CD4-positive, alpha-beta T cell treated with Interleukin-6 at 100 ng/mL for 8 hours (primary cell): ENCODE data around the gene CRB2.

Experiments used
- DNase-seq: peaks from one replicate; pipeline ENCODE4 v3.0.0-alpha.2; 2020; ENCODE audit warnings: mixed read lengths, low spot score

CRB2 gene

GRCh38 chr9:123348317-123348992, 7.5 kb upstream of the CRB2 start:
- DNase-seq = no peak

- no peak for DNase-seq
These were observed 7.0 kb upstream of the CRB2 start for GRCh38 chr9:123349033-123349432.

- peak; percentile 62 for DNase-seq
These were observed 6.1 kb upstream of the CRB2 start for GRCh38 chr9:123349691-123350480.

GRCh38 chr9:123350590-123351310, 5.2 kb upstream of the CRB2 start:
- no peak for DNase-seq

GRCh38 chr9:123353041-123353440, 3.0 kb upstream of the CRB2 start:
- no peak for DNase-seq

- peak; percentile 36 for DNase-seq
These were observed 1.9 kb upstream of the CRB2 start for GRCh38 chr9:123353984-123354591.

- DNase-seq = no peak
These were observed 1.0 kb upstream of the CRB2 start for GRCh38 chr9:123354806-123355508.

- no peak for DNase-seq
These were observed 1.1 kb downstream of the CRB2 start for GRCh38 chr9:123356851-123357742.

- no peak for DNase-seq
These were observed 1.7 kb downstream of the CRB2 start for GRCh38 chr9:123357743-123358059.

- DNase-seq = no peak
These were observed 2.3 kb downstream of the CRB2 start for GRCh38 chr9:123358181-123358905.

GRCh38 chr9:123359106-123359505, 3.1 kb downstream of the CRB2 start:
- no peak for DNase-seq

- DNase-seq = no peak
These were observed 3.5 kb downstream of the CRB2 start for GRCh38 chr9:123359546-123359945.

- peak; percentile 11 for DNase-seq
These were observed 4.4 kb downstream of the CRB2 start for GRCh38 chr9:123360161-123361085.

GRCh38 chr9:123361086-123361730, 5.2 kb downstream of the CRB2 start:
- DNase-seq = no peak

GRCh38 chr9:123361731-123362510, 5.9 kb downstream of the CRB2 start:
- no peak for DNase-seq

- no peak for DNase-seq
These were observed 6.9 kb downstream of the CRB2 start for GRCh38 chr9:123362856-123363255.

- no peak for DNase-seq
These were observed 8.3 kb downstream of the CRB2 start for GRCh38 chr9:123364241-123364824.
